Articular chondrocyte of knee joint (primary cell): ENCODE results near the gene RARRES2. TPM values are rescaled to one million over a fixed set of nuclear protein-coding genes. Genes with fewer than 3 reads are reported as not detected.

Source experiments
- total RNA-seq: library from RNA; depleted of rRNA; stranded (reverse); fragments of >200 nt; gene quantifications from 2 replicates; pipeline ENCODE4 v1.2.3, GENCODE V29; 2012

The RARRES2 gene
- total RNA-seq: 0.32 and 2.2 TPM in 2 replicates

GRCh38 chr7:150341263-150342120 lies at the start of gene RARRES2:
Gene RARRES2 (minus strand): TSS chr7:150341629. CDS start chr7:150340609, 1,020 bp downstream.

DNA sequence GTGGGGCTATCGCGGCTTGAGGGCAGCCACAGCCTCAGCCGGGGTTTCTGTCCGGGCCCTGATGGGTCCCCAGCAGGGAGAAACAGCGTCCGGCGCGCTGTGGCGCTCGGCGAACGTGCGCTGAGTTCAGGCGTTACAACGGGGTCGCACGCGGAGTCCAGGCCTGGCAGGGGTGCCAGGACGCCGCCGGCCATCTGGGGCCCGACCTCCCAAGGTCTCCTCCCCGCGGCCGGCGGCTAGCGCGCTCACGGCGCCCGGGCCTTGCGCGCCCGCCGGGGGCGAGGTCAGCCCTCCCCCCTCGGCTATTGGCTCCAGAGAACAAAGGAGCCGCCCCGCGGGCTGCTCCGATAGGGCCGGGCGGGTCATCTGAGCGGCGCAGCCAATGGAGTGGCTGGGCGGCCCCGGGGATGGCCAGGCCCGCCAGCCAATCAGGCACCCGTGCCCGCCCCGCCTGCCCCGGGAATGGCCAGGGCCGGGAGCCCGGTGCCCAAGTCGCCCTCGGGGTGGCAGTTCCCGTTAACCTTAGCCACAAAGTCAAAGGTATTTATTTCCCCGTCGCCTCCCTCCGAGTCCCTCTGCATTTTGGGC lies 37.5 kb upstream of the RARRES2 start, which contains the start of gene ZNF775:
Gene ZNF775, plus strand, starts transcription at position 478 of the 588 bp plus-strand sequence. CDS start 9,141 bp downstream, outside the sequence.

GRCh38 chr7:150368096-150368883 lies 26.9 kb upstream of the RARRES2 start, which contains the start of gene REPIN1:
Gene REPIN1 (plus strand): TSS chr7:150368822. CDS start chr7:150369712, 890 bp downstream.

GRCh38 chr7:150322833-150323681 lies 18.4 kb downstream of the RARRES2 start, which contains the start of the genes ACTR3C and LRRC61:
Gene ACTR3C (minus strand): TSS chr7:150323545. CDS start chr7:150295296, 28,249 bp downstream.
Gene LRRC61 (plus strand): TSS chr7:150323355. CDS start chr7:150336862, 13,507 bp downstream.

Other genes starting within 250 kb of the RARRES2 start
- 3.5 and 6.7 TPM in 2 replicates for gene LRRC61, start 18.3 kb downstream of the RARRES2 start, total RNA-seq
- 6.2 and 7.8 TPM in 2 replicates for gene ACTR3C, start 18.1 kb downstream of the RARRES2 start, total RNA-seq
- 30.1 and 35.7 TPM in 2 replicates for gene REPIN1, start 27.2 kb upstream of the RARRES2 start, total RNA-seq
- 2.9 and 3.4 TPM in 2 replicates for gene ZNF775, start 37.7 kb upstream of the RARRES2 start, total RNA-seq
- 0.11 TPM in 1 of 2 replicates, not detected in the other for gene GIMAP8, start 109.0 kb upstream of the RARRES2 start, total RNA-seq
- gene GIMAP7, start 173.2 kb upstream of the RARRES2 start, total RNA-seq: 0.32 TPM in 1 of 2 replicates, not detected in the other
- 0.43 TPM in 1 of 2 replicates, not detected in the other for gene GIMAP4, start 225.8 kb upstream of the RARRES2 start, total RNA-seq